Keratinocyte (primary cell): ENCODE data around the gene RRP12.

ENCODE experiments used
- CTCF ChIP-seq, 3 experiments: IDR thresholded peaks in 1 of 3; conservative IDR thresholded peaks in 1 of 3; optimal IDR thresholded peaks in 1 of 3; 2 replicates in 2 of 3; 3 replicates in 1 of 3; pipeline versions ENCODE3 to v1.5.1; 2011; ENCODE audit warnings: low read length in 3 of 3, mild to moderate bottlenecking in 3 of 3, moderate library complexity in 2 of 3, control low read depth in 1 of 3, inconsistent platforms in 1 of 3; ENCODE audit not compliant: insufficient read depth in 2 of 3; ENCODE audit errors: extremely low read depth in 1 of 3
- EZH2 ChIP-seq: IDR thresholded peaks from one replicate; pipeline ENCODE4 v1.6.1; 2012; ENCODE audit warnings: inconsistent platforms, mild to moderate bottlenecking, low read length, moderate library complexity

GRCh38 chr10:97380516-97380915 lies 20.6 kb downstream of the RRP12 start:
- TF ChIP-seq CTCF (optimal IDR thresholded peaks at IDR 0.05 in 1 of 3, IDR thresholded peaks at IDR 0.05 in 1 of 3, conservative IDR thresholded peaks at IDR 0.05 in 1 of 3; ENCODE audit: extremely low read depth in 1 of 3, insufficient read depth in 2 of 3, low read length in 3 of 3) (no peak), EZH2 (no peak)
